ENCODE measurements around the gene SNRNP70. TPM values are rescaled to one million over a fixed set of nuclear protein-coding genes. Genes with fewer than 3 reads are reported as not detected.

The SNRNP70 gene
- total and polyA plus RNA-seq, 2 donors (not counting 1 experiment from before 2014, with no cell fraction given): 72.2 to 142 TPM

GRCh38 chr19:49101160-49101559, 15.9 kb downstream of the SNRNP70 start:
- Histone ChIP-seq H3K27ac (ENCODE audit: insufficient read depth, low read length) (no peak overlapping the region), H2AFZ (ENCODE audit: low read length) (no peak overlapping the region), H3K9me3 (ENCODE audit: control insufficient read depth, insufficient read depth, low read depth, low read length) (no peaks in the 10 kb centered on the region), H3K4me1 (ENCODE audit: control insufficient read depth, extremely low read depth, insufficient read depth, low read length) (no peaks in the 10 kb centered on the region), H3K9ac (ENCODE audit: insufficient read depth, low read length) (no peak overlapping the region), H3K4me3 (replicated peaks in 1 of 4; ENCODE audit: control extremely low read depth in 1 of 4, insufficient read depth in 1 of 4, low read depth in 3 of 4, low read length in 4 of 4) (no peak overlapping the region), H3K27me3 (ENCODE audit: control insufficient read depth, insufficient read depth, low read length) (no peaks in the 10 kb centered on the region), H3K4me2 (ENCODE audit: extremely low read depth, insufficient read depth, low read length) (no peak overlapping the region), H3K79me2 (ENCODE audit: control insufficient read depth, insufficient read depth, low read length) (peaks cover 17% of the 10 kb centered on the region), H4K20me1 (ENCODE audit: control insufficient read depth, extremely low read depth, insufficient read depth, low read length) (no peaks in the 10 kb centered on the region), H3K36me3 (ENCODE audit: control insufficient read depth, insufficient read depth, low read length) (peaks cover 45% of the 10 kb centered on the region)
- TF ChIP-seq EZH2 (IDR thresholded peaks at IDR 0.05; ENCODE audit: low read length, missing control alignments) (no peak), CTCF (conservative IDR thresholded peaks at IDR 0.05 in 1 of 2, IDR thresholded peaks at IDR 0.05 in 1 of 2; ENCODE audit: low read depth in 1 of 2, low read length in 2 of 2) (no peak)
- no peak for DNase-seq (ENCODE audit: low read depth in 2 of 2)

GRCh38 chr19:49102303-49102702, 17.1 kb downstream of the SNRNP70 start:
- H3K9me3 ChIP-seq (ENCODE audit: control insufficient read depth, insufficient read depth, low read depth, low read length): no peaks in the 10 kb centered on the region
- no peaks in the 10 kb centered on the region for H4K20me1 ChIP-seq (ENCODE audit: control insufficient read depth, extremely low read depth, insufficient read depth, low read length)
- H3K4me2 ChIP-seq (ENCODE audit: extremely low read depth, insufficient read depth, low read length): no peak overlapping the region
- H3K4me3 ChIP-seq (replicated peaks in 1 of 4; ENCODE audit: control extremely low read depth in 1 of 4, insufficient read depth in 1 of 4, low read depth in 3 of 4, low read length in 4 of 4): no peak overlapping the region
- peaks cover 51% of the 10 kb centered on the region for H3K36me3 ChIP-seq (ENCODE audit: control insufficient read depth, insufficient read depth, low read length)
- no peak overlapping the region for H3K27ac ChIP-seq (ENCODE audit: insufficient read depth, low read length)
- no peak for DNase-seq (ENCODE audit: low read depth in 2 of 2)
- H3K9ac ChIP-seq (ENCODE audit: insufficient read depth, low read length): no peak overlapping the region
- TF ChIP-seq EZH2 (IDR thresholded peaks at IDR 0.05; ENCODE audit: low read length, missing control alignments) (no peak), CTCF (conservative IDR thresholded peaks at IDR 0.05 in 1 of 2, IDR thresholded peaks at IDR 0.05 in 1 of 2; ENCODE audit: low read depth in 1 of 2, low read length in 2 of 2) (no peak)
- H3K27me3 ChIP-seq (ENCODE audit: control insufficient read depth, insufficient read depth, low read length): no peaks in the 10 kb centered on the region
- no peak overlapping the region for H2AFZ ChIP-seq (ENCODE audit: low read length)
- no peaks in the 10 kb centered on the region for H3K4me1 ChIP-seq (ENCODE audit: control insufficient read depth, extremely low read depth, insufficient read depth, low read length)
- H3K79me2 ChIP-seq (ENCODE audit: control insufficient read depth, insufficient read depth, low read length): peaks cover 16% of the 10 kb centered on the region

- no peaks in the 10 kb centered on the region for H3K27me3 ChIP-seq (ENCODE audit: control insufficient read depth, insufficient read depth, low read length)
- H3K36me3 ChIP-seq (ENCODE audit: control insufficient read depth, insufficient read depth, low read length): peaks cover 56% of the 10 kb centered on the region
- H3K79me2 ChIP-seq (ENCODE audit: control insufficient read depth, insufficient read depth, low read length): peaks cover 11% of the 10 kb centered on the region
- TF ChIP-seq EZH2 (IDR thresholded peaks at IDR 0.05; ENCODE audit: low read length, missing control alignments) (no peak), CTCF (conservative IDR thresholded peaks at IDR 0.05 in 1 of 2, IDR thresholded peaks at IDR 0.05 in 1 of 2; ENCODE audit: low read depth in 1 of 2, low read length in 2 of 2) (no peak)
- no peaks in the 10 kb centered on the region for H3K4me1 ChIP-seq (ENCODE audit: control insufficient read depth, extremely low read depth, insufficient read depth, low read length)
- no peak overlapping the region for H3K4me2 ChIP-seq (ENCODE audit: extremely low read depth, insufficient read depth, low read length)
- H3K9me3 ChIP-seq (ENCODE audit: control insufficient read depth, insufficient read depth, low read depth, low read length): no peaks in the 10 kb centered on the region
- H4K20me1 ChIP-seq (ENCODE audit: control insufficient read depth, extremely low read depth, insufficient read depth, low read length): no peaks in the 10 kb centered on the region
- no peak overlapping the region for H3K27ac ChIP-seq (ENCODE audit: insufficient read depth, low read length)
- no peak overlapping the region for H3K4me3 ChIP-seq (replicated peaks in 1 of 4; ENCODE audit: control extremely low read depth in 1 of 4, insufficient read depth in 1 of 4, low read depth in 3 of 4, low read length in 4 of 4)
- H3K9ac ChIP-seq (ENCODE audit: insufficient read depth, low read length): no peak overlapping the region
- no peak for DNase-seq (ENCODE audit: low read depth in 2 of 2)
- H2AFZ ChIP-seq (ENCODE audit: low read length): no peak overlapping the region
These were observed 18.3 kb downstream of the SNRNP70 start for GRCh38 chr19:49103331-49104085.
